Lung (tissue), 16 donors: ENCODE measurements around the gene KPNA4. TPM values are rescaled to one million over a fixed set of nuclear protein-coding genes. Genes with fewer than 3 reads are reported as not detected.

Experiments used
- ATAC-seq: fragments of 200-7000 bp; cut with Tn5 transposase; one replicate; pipeline ENCODE4 v1.9.1; 2020; ENCODE audit warnings: moderate number of reproducible peaks; ENCODE audit not compliant: insufficient read depth, low FRiP score
- DNase-seq, 3 donors: peaks; one replicate each; pipeline ENCODE4 v3.0.0-alpha.2; 2013 to 2017
- H3K27ac ChIP-seq, 2 donors: one replicate each; pipeline ENCODE4 v1.5.1; 2013; ENCODE audit warnings: mild to moderate bottlenecking in 2 of 2, moderate library complexity in 2 of 2, control low read depth in 1 of 2, inconsistent platforms in 1 of 2, low read depth in 1 of 2, low read length in 1 of 2
- H3K27me3 ChIP-seq, 3 donors: one replicate each; pipeline ENCODE4 v1.5.1; 2013; ENCODE audit warnings: low read length in 2 of 3; ENCODE audit not compliant: control insufficient read depth in 3 of 3, insufficient read depth in 3 of 3
- H3K36me3 ChIP-seq, 4 donors: one replicate each; pipeline ENCODE4 v1.5.1; 2013; ENCODE audit warnings: low read length in 4 of 4, mild to moderate bottlenecking in 1 of 4, moderate library complexity in 1 of 4; ENCODE audit not compliant: control insufficient read depth in 4 of 4, insufficient read depth in 4 of 4
- H3K4me1 ChIP-seq, 5 donors: one replicate each; pipeline ENCODE4 v1.5.1; 2013; ENCODE audit warnings: low read length in 5 of 5, mild to moderate bottlenecking in 2 of 5, moderate library complexity in 1 of 5; ENCODE audit not compliant: control insufficient read depth in 5 of 5, insufficient read depth in 5 of 5
- H3K4me3 ChIP-seq: one replicate; pipeline ENCODE4 v1.5.1; 2013; ENCODE audit warnings: mild to moderate bottlenecking, control low read depth, moderate library complexity
- H3K9ac ChIP-seq, 2 donors: one replicate each; pipeline ENCODE4 v1.5.1; 2013; ENCODE audit warnings: low read length in 2 of 2, control low read depth in 1 of 2; ENCODE audit not compliant: insufficient read depth in 1 of 2
- H3K9me3 ChIP-seq, 4 donors: one replicate each; pipeline ENCODE4 v1.5.1; 2013; ENCODE audit warnings: low read length in 3 of 4, mild to moderate bottlenecking in 1 of 4, moderate library complexity in 1 of 4; ENCODE audit not compliant: control insufficient read depth in 4 of 4, insufficient read depth in 3 of 4
- CTCF ChIP-seq: IDR thresholded peaks from 2 replicates; pipeline ENCODE4 v1.5.1; 2012; ENCODE audit warnings: mild to moderate bottlenecking; ENCODE audit errors: control extremely low read depth, extremely low read depth
- WGBS, 2 donors: extraction: QIAGEN DNeasy Blood & Tissue Kit; methylation state at CpG; one replicate each; pipeline ENCODE4 v1.1.7; 2013; 5-methylcytosine and 5-hydroxymethylcytosine counted together
- long read RNA-seq, 5 donors: transcript quantifications; one replicate each; lab custom pipeline, GENCODE V29; 2026
- polyA plus RNA-seq, 2 donors: library from polyadenylated mRNA; stranded (reverse); fragments of 200-250 nt; gene quantifications; one replicate each; pipeline ENCODE4 v1.2.1, GENCODE V29; 2013
- total RNA-seq, 2 donors: library from RNA; depleted of rRNA in 1 of 2; stranded (reverse); fragments of >200 nt in 1 of 2; gene quantifications; one replicate each; pipeline ENCODE4 v1.2.1, GENCODE V29; 2014 to 2021
- donor health status: control.
- donor health status: control.
- donor health status: Bipolar disorder and iron deficiency.
- donor health status: healthy.
- donor health status: DM: yes; HTN: yes; CAD: no.

Gene KPNA4, protein sequence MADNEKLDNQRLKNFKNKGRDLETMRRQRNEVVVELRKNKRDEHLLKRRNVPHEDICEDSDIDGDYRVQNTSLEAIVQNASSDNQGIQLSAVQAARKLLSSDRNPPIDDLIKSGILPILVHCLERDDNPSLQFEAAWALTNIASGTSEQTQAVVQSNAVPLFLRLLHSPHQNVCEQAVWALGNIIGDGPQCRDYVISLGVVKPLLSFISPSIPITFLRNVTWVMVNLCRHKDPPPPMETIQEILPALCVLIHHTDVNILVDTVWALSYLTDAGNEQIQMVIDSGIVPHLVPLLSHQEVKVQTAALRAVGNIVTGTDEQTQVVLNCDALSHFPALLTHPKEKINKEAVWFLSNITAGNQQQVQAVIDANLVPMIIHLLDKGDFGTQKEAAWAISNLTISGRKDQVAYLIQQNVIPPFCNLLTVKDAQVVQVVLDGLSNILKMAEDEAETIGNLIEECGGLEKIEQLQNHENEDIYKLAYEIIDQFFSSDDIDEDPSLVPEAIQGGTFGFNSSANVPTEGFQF
- total RNA-seq (10 to 100 TPM; 32.0 to 35.9 TPM), polyA plus RNA-seq (10 to 100 TPM; 12.5 to 15.1 TPM)
- long read RNA-seq, donor 1, full-length matches to known transcripts = 7 of 13 reads
- long read RNA-seq, donor 1, partial matches to known transcripts = 6 of 13 reads
- long read RNA-seq, donor 1, other reads (novel, unspliced or antisense) = 0 of 13 reads
- long read RNA-seq, donor 2, full-length matches to known transcripts = 3 of 3 reads
- long read RNA-seq, donor 2, partial matches to known transcripts = 0 of 3 reads
- long read RNA-seq, donor 2, other reads (novel, unspliced or antisense) = 0 of 3 reads
- long read RNA-seq, donor 3, full-length matches to known transcripts = 2 of 2 reads
- long read RNA-seq, donor 3, partial matches to known transcripts = 0 of 2 reads
- long read RNA-seq, donor 3, other reads (novel, unspliced or antisense) = 0 of 2 reads
- long read RNA-seq, donor 4, full-length matches to known transcripts = 4 of 9 reads
- long read RNA-seq, donor 4, partial matches to known transcripts = 5 of 9 reads
- long read RNA-seq, donor 4, other reads (novel, unspliced or antisense) = 0 of 9 reads
- long read RNA-seq, donor 5, full-length matches to known transcripts = 7 of 15 reads
- long read RNA-seq, donor 5, partial matches to known transcripts = 8 of 15 reads
- long read RNA-seq, donor 5, other reads (novel, unspliced or antisense) = 0 of 15 reads

- peak within 1 kb of the TSS; percentile 87 for H3K4me3 ChIP-seq
- WGBS, 2 donors = 0 to 1% methylated on average over 69 to 71 of the region's 71 CpGs
- DNase-seq = peak; percentile 98 to 99 (median 99)
- H3K9me3 ChIP-seq = no peaks in the 10 kb centered on the region
- peak; percentile 94 for ATAC-seq
- peaks cover 0 to 13% (median 6%) of the 10 kb centered on the region in 5 donors for H3K4me1 ChIP-seq
- no peak for TF ChIP-seq CTCF
- peak within 1 kb of the TSS; percentile 61 to 70 for H3K9ac ChIP-seq
- no peaks in the 10 kb centered on the region for H3K27me3 ChIP-seq
- H3K27ac ChIP-seq = peak within 1 kb of the TSS; percentile 96 to 98
- peaks cover 0 to 7% (median under 1%) of the 10 kb centered on the region in 4 donors for H3K36me3 ChIP-seq
Measured at GRCh38 chr3:160565442-160566403, at the start of gene KPNA4. KPNA4 (minus strand) TSS chr3:160565571; CDS start chr3:160565282, 289 bp downstream.

GRCh38 chr3:160613661-160614060 is 48.3 kb upstream of the KPNA4 start:
- DNase-seq (no peak), ATAC-seq (no peak)
- Histone ChIP-seq H3K9ac (no peak overlapping the region), H3K9me3 (no peaks in the 10 kb centered on the region), H3K27ac (no peak overlapping the region), H3K4me3 (no peak overlapping the region), H3K4me1 (no peaks in the 10 kb centered on the region), H3K27me3 (no peaks in the 10 kb centered on the region), H3K36me3 (no peaks in the 10 kb centered on the region)
- TF ChIP-seq CTCF = no peak
- 85 to 94% methylated on average over 1 of the region's 1 CpG for WGBS, 2 donors

- H3K36me3 ChIP-seq = no peaks in the 10 kb centered on the region
- no peak overlapping the region for H3K4me3 ChIP-seq
- no peak for DNase-seq
- peaks cover 0 to 1% (median 0%) of the 10 kb centered on the region in 4 donors for H3K9me3 ChIP-seq
- no peak overlapping the region for H3K27ac ChIP-seq
- 76 to 87% methylated on average over 3 of the region's 3 CpGs for WGBS, 2 donors
- TF ChIP-seq CTCF = no peak
- no peaks in the 10 kb centered on the region for H3K4me1 ChIP-seq
- ATAC-seq = no peak
- H3K9ac ChIP-seq = no peak overlapping the region
- H3K27me3 ChIP-seq = no peaks in the 10 kb centered on the region
Measured at GRCh38 chr3:160612386-160613075, 47.2 kb upstream of the KPNA4 start.
